ENCODE data around the gene BRAP.
A peak's percentile ranks its signal among the peaks of the same experiment; 100 is the strongest.
"Not testable (repeated sequence)": the region's sequence is repeated elsewhere in the genome, so short reads cannot be mapped to it uniquely, and the experiment has no call there.

BRAP gene, protein sequence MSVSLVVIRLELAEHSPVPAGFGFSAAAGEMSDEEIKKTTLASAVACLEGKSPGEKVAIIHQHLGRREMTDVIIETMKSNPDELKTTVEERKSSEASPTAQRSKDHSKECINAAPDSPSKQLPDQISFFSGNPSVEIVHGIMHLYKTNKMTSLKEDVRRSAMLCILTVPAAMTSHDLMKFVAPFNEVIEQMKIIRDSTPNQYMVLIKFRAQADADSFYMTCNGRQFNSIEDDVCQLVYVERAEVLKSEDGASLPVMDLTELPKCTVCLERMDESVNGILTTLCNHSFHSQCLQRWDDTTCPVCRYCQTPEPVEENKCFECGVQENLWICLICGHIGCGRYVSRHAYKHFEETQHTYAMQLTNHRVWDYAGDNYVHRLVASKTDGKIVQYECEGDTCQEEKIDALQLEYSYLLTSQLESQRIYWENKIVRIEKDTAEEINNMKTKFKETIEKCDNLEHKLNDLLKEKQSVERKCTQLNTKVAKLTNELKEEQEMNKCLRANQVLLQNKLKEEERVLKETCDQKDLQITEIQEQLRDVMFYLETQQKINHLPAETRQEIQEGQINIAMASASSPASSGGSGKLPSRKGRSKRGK

DNA sequence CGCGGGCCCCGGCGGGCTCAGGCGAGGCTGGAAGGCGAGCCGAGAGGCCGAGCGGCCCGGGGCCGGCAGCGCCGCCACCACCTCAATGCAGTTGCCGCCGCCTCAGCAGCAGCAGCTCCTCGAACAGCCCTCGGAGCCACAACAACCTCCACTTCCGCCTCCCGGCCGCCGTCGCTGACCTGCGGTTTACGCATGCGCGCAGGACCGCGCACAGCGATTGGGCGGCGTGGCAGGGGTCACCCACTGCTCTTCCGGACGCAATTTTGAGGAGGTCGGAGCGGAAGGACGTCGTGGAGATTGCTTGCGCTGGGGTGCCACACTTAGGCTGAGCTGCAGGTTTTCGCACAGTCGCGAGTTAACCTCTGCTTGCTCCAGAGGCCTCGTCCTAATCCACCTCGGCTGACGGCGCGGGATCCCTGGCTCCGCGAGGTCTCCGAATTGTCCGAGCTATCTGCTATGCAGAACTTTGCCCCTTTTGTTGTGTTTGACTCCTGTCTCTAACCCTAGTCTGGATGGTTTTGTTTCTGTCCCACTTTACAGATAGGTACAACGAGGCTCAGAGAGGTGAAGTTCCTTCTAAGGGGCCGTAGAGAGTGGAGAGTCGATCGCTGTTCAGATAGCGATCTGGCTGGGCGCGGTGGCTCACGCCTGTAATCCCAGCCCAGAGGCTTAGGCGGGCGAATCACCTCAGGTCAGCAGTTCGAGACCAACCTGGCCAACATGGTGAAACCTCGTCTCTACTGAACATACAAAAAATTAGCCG is at the start of gene BRAP, which contains the start of gene ACAD10:
Gene BRAP, minus strand, starts transcription at position 146 of the 763 bp plus-strand sequence. CDS start 164 bp downstream, outside the sequence.
Gene ACAD10, plus strand, starts transcription at position 243 of the 763 bp plus-strand sequence. CDS start 6,657 bp downstream, outside the sequence.
- DNase-seq (ENCODE audit: low read depth), result peak; percentile 49

DNA sequence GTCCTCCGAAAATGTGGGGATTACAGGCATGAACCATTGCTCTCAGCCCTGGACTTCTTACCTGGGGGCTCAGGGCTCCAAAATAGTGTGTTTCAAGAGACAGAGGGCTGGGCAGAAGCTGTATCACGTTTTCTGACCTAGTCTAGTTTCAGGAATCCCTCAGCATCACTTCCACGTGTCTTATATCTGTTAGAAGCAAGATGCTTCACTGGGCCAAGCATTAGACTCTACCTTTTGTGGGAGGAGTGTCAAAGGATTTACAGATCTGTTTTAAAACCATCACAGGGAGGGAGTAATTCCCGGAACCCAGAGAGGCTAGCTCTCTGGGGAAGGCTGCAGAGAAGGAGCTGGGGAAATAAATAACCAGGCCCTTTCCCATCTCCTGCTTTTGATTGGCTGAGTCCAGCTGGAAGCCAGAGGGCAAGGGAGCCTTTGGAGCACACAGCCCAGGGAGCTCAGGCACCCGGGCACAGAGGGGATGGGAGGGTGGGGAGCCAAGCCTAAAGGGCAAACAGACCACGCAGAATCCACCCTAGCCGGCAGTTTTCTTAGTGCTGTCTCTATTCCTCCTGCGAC is 47.7 kb upstream of the BRAP start:
- no peak for DNase-seq (ENCODE audit: low read depth)

DNA sequence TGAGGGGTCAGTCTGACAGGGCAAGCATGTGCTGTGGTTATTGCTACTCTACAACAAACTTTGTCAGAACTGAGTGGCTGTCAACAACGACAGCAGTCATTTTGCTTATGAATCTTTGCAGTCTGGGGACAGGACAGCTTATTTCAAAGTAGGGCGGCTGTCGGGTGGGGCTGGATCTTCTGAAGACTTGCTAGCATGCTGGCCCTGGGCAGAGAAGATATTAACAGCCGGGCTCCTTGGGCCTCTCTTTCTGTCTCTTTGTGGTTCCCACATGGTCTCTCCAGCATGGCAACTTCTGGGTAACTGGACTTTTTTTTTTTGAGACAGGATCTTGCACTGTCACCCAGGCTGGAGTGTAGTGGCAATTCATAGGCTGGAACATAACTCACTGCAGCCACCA is 47.0 kb upstream of the BRAP start:
- no peak for DNase-seq (ENCODE audit: low read depth)

DNA sequence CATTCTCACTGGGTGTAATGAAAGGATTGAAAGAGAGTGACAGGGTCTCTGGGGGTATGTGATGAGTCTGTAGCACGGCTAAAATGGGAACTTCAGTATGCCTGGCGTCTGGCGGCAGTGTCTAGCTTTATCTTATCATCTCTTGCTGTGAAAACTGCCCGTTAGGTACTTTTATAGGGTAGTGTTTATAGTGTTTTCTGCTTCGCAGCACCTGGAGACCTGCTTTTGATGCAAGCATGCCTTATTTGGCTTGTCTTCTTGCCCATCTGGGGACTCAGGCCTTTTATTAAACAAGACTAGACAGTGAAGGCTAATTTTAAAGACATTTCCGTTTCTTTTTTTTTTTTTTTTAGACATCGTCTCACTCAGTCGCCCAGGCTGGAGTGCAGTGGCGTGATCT is 44.7 kb upstream of the BRAP start:
- no peak for DNase-seq (ENCODE audit: low read depth)

DNA sequence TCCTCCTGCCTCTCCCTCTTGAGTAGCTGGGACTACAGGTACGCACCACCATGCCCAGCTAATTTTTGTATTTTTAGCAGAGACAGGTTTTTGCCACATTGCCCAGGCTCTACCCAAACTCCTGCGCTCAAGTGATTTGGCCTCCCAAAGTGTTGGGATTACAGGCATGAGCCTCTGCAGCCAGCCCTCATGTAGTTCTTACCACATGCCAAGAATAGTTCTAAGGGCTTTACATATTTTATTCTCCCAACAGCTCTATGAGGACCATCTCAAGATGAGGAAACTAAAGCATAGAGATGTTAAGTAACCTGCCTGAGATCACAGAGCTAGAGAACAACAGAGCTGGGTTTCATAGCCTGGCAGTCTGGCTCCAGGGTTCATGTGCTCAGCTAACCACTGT is 43.0 kb upstream of the BRAP start:
- no peak for DNase-seq (ENCODE audit: low read depth)

DNA sequence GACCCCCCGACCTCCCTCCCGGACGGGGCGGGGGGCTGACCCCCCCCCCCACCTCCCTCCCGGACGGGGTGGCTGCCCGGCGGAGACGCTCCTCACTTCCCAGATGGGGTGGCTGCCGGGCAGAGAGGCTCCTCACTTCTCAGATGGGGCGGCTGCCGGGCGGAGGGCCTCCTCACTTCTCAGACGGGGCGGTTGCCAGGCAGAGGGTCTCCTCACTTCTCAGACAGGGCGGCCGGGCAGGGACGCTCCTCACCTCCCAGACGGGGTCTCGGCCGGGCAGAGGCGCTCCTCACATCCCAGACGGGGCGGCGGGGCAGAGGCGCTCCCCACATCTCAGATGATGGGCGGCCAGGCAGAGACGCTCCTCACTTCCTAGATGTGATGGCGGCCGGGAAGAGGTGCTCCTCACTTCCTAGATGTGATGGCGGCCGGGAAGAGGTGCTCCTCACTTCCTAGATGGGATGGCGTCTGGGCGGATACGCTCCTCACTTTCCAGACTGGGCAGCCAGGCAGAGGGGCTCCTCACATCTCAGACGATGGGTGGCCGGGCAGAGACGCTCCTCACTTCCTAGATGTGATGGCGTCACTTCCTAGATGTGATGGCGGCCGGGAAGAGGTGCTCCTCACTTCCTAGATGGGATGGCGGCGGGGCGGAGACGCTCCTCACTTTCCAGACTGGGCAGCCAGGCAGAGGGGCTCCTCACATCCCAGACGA is 38.0 kb upstream of the BRAP start:
- not testable (repeated sequence) for DNase-seq (ENCODE audit: low read depth)

DNA sequence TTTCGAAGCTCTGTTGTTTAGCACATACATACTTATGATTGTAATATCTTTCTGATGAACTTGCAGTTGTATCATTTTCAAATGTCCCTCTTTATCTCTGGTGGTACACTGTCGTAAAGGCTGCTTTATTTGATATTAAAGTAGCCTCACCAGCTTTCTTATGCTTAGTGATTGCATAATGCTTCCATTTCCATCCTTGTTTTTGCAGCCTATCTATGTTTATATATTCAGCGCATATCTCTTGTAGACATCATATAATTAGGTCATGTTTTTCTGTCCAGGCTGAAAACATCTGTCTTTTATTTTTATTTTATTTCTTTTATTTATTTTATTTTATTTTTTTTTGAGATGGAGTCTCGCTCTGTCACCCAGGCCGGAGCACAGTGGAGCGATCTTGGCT is 34.7 kb upstream of the BRAP start:
- DNase-seq (ENCODE audit: low read depth), result no peak

DNA sequence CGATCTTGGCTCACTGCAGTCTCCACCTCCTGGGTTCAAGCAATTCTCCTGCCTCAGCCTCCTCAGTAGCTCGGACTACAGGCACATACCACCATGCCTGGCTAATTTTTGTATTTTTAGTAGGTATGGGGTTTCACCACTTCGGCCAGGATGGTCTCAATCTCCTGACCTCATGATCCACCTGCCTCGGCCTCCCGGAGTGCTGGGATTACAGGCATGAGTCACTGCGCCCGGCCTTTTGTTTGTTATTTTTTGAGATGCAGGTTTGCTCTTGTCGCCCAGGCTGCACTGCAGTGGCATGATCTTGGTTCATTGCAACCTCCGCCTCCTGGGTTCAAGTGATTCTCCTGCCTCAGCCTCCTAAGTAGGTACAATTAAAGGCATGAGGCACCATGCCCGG is 33.6 kb upstream of the BRAP start:
- not testable (repeated sequence) for DNase-seq (ENCODE audit: low read depth)

DNA sequence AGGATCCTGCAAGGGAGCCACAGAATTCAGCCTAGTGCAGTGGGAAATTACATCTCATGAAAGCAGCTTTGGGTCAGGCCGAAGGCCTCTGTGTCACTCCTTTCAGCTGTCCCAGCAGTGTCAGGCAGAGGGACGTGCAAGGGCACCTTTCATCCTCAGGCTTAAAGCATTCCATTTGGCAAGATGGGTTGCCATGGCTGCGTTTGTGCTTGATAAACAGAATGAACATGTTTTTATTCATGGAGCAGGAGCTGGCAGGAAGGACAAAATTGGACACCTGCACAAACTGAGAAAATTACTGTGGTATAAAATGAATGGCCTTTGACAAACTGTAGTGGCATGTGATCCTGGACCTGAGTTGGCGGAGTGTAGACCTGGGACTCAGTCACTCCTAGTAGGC is 29.5 kb upstream of the BRAP start:
- DNase-seq (ENCODE audit: low read depth), result no peak

DNA sequence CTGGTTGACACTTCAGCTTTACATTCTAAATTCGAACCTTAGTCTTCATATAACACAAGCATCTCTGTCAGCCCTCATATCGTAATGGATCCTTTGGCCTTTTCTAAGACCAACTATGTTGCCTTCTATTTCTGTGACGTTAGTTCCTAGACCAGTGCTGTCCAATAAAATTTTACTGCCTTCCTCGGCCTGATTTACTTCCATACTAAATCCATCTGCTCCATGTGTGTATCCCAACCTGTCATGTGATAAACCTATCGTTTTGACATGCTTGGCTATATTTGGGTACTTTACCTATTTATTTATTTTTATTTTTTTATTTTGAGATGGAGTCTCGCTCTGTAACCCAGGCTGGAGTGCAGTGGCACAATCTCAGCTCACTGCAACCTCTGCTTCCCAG is 20.4 kb upstream of the BRAP start:
- no peak for DNase-seq (ENCODE audit: low read depth)

DNA sequence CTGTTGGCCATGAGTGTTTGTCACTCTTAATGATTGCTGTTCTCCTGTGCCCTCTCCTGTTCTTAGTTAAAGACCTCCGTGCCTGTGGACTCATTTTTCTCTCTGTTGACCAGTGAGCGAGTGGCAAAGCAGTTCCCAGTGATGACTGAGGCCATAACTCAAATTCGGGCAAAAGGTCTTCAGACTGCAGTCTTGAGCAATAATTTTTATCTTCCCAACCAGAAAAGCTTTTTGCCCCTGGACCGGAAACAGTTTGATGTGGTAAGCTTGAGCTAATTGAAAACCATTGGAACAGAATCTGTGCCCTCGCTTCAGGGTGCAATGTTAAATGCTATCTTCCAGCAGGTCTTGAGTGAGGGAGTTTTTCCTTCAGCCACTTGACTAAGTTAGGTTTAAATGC is 19.9 kb upstream of the BRAP start:
- no peak for DNase-seq (ENCODE audit: low read depth)

DNA sequence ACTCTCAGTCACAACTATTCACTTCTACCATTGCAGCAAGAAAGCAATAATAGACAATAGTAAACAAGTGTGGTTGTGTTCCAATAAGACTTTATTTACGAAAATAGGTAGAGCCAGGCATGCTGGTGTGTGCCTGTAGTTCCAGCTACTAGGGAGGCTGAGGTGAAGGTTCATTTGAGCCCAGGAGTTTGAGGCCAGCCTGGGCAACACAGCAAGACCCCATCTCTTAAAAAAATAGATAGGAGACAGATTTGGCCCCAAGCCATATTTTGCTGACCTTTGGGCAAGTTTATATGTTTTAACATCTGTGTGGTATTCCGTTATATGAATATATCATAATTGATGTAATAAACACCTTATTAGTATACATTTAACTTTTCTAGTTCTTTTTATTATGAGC is 14.2 kb upstream of the BRAP start:
- DNase-seq (ENCODE audit: low read depth), result no peak

DNA sequence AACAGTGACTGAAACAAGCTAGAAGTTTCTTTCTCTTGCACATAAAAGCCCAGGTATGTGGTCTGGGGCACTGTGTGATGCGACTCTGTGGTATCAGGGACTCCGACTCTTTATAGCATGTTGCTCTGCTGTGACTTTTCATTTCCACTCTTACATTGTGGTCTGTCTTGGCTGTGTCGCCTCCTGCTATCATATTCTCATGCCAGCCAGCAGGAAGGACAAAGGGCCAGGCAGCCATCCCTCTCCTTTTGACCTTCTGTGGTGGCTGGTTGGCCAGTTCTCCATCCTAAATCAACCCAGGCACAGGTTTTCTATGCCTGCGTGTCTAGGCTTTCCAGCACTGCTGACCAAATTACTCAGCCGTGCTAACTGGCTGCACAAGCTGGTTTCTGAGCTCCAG is 8.1 kb upstream of the BRAP start:
- DNase-seq (ENCODE audit: low read depth), result no peak

DNA sequence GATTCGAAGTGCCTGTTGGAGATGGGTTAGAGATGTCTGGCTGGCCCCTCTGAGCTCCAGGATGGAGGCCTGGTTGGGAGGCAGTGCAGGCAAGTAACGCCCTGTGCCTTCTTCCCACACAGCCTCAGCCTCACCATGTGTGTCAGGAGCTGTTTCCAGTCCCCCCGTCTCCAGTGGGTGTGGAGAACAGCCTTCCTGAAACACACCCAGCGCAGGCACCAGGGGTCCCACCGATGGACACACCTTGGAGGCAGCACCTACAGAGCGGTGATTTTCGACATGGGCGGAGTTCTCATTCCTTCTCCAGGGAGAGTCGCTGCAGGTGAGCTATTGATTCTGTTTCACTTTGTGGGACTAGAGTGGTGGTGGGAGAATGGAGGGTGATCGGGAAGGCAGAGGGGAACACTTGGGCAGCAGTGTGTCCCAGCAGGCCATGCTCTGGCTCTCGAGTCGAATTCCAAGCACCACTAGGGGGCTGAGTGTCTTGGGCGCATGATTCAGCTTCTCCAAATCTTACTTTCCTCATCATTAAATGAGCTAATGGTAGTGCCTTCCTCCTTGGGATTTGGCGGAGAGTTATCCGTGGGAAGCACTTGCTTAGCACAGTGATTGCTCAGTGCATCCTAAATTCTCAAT is 6.9 kb upstream of the BRAP start:
- no peak for DNase-seq (ENCODE audit: low read depth)

DNA sequence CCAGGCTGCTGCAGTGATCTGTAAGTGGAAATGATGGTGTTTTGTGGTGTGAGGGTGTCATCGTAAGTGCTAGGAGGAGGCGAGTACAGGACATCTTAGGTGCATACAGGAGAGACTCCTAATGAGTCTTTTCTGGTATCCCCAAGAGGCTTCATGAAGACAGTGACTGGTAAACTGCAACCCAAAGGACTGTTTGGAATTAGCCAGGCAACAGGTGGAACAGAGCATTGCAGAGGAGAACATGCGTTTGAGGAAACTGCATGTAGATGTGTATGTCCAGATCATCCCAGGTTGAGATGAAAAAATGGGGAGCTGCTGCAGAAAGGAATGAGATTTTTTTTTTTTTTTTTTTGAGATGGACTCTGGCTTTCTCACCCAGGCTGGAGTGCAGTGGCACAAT is 5.5 kb upstream of the BRAP start:
- no peak for DNase-seq (ENCODE audit: low read depth)

DNA sequence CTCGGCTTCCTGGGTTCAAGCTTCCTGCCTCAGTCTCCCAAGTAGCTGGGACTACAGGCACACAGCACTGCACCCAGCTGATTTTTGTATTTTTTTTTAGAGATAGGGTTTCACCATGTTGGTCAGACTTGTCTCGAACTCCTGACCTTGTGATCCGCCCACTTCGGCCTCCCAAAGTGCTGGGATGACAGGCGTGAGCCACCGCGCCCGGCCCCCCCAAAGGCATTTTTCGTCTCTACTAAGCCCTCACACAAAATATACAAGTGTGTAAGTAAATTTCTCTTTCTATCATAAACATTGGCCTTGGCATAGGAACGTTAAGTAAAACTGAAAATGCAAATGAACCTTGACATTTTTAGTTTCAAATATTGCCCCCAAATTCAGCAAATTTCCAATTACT is 2.2 kb upstream of the BRAP start:
- no peak for DNase-seq (ENCODE audit: low read depth)

DNA sequence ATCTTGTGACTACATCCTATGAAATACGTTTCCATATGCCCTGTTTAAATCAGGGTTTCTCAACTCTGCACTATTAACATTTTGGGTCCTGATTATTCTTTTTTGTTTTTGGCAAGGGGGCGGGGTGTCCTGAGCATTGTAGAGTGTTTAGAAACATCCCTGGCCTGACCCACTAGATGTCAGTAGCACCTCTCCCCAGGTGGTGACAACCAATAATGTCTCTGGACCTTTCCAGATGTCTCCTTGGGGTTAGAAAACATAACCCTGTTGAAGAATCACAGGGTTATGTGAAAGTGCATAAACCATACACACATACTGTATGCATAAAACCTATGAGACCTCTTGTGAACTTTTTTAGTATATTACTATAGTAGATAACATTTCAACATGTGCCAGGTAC is 1.5 kb upstream of the BRAP start:
- DNase-seq (ENCODE audit: low read depth), result no peak

DNA sequence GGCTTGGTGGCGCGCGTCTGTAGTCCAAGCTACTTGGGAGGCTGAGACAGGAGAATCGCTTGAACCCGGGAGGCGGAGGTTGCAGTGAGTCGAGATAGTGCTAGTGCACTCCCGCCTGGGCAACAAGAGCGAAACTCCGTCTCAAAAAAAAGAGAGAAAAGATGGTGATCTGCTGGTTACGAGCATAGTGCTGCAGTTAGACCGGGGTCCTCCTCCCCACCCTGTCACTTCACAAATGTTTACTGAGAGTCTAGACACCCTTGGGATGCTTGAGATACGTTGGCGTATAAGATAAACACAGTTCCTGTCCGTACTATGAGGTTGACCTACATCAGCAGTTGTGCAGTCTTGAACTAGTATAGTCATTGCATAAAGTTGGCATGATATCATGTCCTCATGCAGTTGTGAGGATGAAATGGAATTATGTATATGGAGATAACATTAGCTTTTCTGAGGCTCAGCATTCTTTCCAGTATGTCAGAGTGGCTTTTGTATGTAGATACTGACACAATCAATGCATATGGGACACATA is 884 bp upstream of the BRAP start:
- DNase-seq (ENCODE audit: low read depth), result no peak

DNA sequence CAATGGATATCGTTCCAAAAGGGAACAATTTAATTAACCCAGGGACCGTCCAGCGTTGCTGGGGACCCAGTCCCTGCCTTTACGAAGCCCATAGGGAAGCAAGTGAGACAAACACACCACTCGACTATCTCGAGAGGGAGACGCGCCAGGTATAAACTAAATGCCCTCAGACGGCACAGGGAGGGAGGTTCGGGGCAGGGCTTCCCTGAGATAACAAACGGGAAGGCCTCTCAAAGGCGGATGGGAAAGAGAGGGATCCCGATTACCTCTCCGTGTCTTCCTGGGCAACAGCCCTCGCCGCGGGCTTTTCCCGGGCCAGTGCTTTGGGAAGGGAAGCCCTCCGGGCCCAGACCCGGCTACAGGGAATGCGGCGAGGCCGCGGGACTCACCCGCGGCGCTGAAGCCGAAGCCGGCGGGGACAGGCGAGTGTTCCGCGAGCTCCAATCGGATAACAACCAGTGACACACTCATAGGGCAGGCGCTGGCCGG is 390 bp downstream of the BRAP start:
- DNase-seq (ENCODE audit: low read depth), result no peak

DNA sequence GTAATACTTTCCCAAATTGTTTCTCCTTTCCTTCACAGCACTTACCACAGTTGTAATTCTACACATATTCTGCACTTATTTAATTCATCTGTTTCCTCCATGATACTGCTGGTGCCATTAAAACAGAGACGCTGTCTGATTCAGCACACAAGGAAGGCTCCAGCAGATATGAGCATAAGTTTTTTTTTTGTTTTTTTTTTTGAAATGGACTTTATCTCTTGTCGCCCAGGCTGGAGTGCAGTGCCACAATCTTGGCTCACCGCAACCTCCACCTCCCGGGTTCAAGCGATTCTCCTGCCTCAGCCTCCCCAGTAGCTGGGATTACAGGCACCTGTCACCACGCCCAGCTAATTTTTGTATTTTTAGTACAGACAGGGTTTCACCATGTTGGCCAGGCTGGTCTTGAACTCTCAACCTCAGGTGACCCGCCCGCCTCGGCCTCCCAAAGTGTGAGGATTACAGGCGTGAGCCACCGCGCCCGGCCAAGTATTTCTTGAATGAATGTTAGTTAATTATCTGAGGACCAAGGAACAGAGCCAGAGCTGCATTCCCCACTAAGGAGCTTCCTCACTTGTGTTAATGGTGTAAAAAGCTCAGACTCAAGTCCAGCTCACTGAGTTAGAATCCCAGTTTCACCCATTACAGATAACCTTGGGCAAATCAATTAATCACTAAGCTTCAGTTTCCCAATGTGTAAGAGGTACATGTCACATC is 1.1 kb downstream of the BRAP start:
- not testable (repeated sequence) for DNase-seq (ENCODE audit: low read depth)

All from non-pigmented ciliary epithelial cell (primary cell).